HCT116 (cell line): ENCODE data around the gene CRX. TPM values are rescaled to one million over a fixed set of nuclear protein-coding genes. Genes with fewer than 3 reads are reported as not detected.

Source experiments
- ATAC-seq: fragments of 200-7000 bp; cut with Tn5 transposase; 2 replicates; pipeline ENCODE4 v1.9.1; 2020; ENCODE audit warnings: mild to moderate bottlenecking, moderate library complexity
- BruUV-seq: library from RNA; stranded (reverse); fragments of 400-500 nt; replicated peaks from 2 replicates; lab custom pipeline; 2021; lab: Mats Ljungman, UMichigan
- CTCF ChIA-PET: fragments of 300-600 bp; sonication (Branson Sonifier 250); formaldehyde crosslinking; loops from one replicate; lab custom pipeline; 2021; ENCODE audit warnings: antibody characterized with exemption; lab: Charles Lee
- POLR2A ChIA-PET: fragments of 300-600, 350-600 bp; sonication (Branson Sonifier 250); formaldehyde crosslinking; loops from one replicate; lab custom pipeline; 2021; ENCODE audit warnings: antibody characterized with exemption; lab: Charles Lee
- RAD21 ChIA-PET, 2 experiments: fragments of 300-600 bp; sonication (Branson Sonifier 250); formaldehyde crosslinking; loops; one replicate each; lab custom pipeline; 2023; ENCODE audit warnings: low total read pairs in 2 of 2; ENCODE audit not compliant: uncharacterized antibody in 2 of 2, unreplicated experiment in 2 of 2, low non-redundant PET in 1 of 2; lab: Charles Lee
- DNase-seq: peaks from one replicate; pipeline ENCODE4 v3.0.0-alpha.2; 2010; ENCODE audit warnings: low read depth, low spot score
- H2AFZ ChIP-seq: fragments of 200-600 bp; shearing (Covaris generic), sonication (generic); 2 replicates; pipeline ENCODE4 v1.6.1; 2017; ENCODE audit warnings: low read depth, mixed run types, mixed read lengths, antibody characterized with exemption, low read length; ENCODE audit not compliant: poor library complexity, severe bottlenecking
- H3K27ac ChIP-seq: 2 replicates; pipeline ENCODE4 v1.5.1; 2012; ENCODE audit warnings: low read depth, low read length
- H3K27me3 ChIP-seq: fragments of 200-600 bp; sonication (generic); 2 replicates; pipeline ENCODE4 v1.6.1; 2016; ENCODE audit warnings: mixed run types, low read length, mixed read lengths; ENCODE audit not compliant: insufficient read depth
- H3K36me3 ChIP-seq, 2 experiments: fragments of 200-500 bp in 1 of 2; fragments of 200-600 bp in 1 of 2; sonication (Bioruptor generic) in 1 of 2; sonication (generic) in 1 of 2; 2 replicates each; pipeline versions ENCODE4 v1.5.1 to v1.6.1; 2014 to 2016; ENCODE audit warnings: low read length in 2 of 2, inconsistent platforms in 1 of 2, mixed read lengths in 1 of 2, mixed run types in 1 of 2; ENCODE audit not compliant: insufficient read depth in 2 of 2, control insufficient read depth in 1 of 2
- H3K4me1 ChIP-seq, 2 experiments: fragments of 200-600 bp in 1 of 2; sonication (generic) in 1 of 2; 2 replicates each; pipeline versions ENCODE4 v1.5.1 to v1.6.1; 2012 to 2017; ENCODE audit warnings: low read length in 2 of 2, inconsistent platforms in 1 of 2, mild to moderate bottlenecking in 1 of 2, mixed read lengths in 1 of 2, mixed run types in 1 of 2, moderate library complexity in 1 of 2; ENCODE audit not compliant: insufficient read depth in 2 of 2, control insufficient read depth in 1 of 2
- H3K4me2 ChIP-seq: fragments of 200-600 bp; sonication (generic); 2 replicates; pipeline ENCODE4 v1.6.1; 2017; ENCODE audit warnings: mixed run types, low read length, mixed read lengths
- H3K4me3 ChIP-seq, 2 experiments: fragments of 200-600 bp in 1 of 2; sonication (generic) in 1 of 2; replicated peaks in 1 of 2; 2 replicates each; pipeline ENCODE4 v1.5.1; 2011 to 2016; ENCODE audit warnings: low read length in 2 of 2, control low read depth in 1 of 2, low read depth in 1 of 2, mild to moderate bottlenecking in 1 of 2, mixed read lengths in 1 of 2, mixed run types in 1 of 2
- H3K79me2 ChIP-seq: fragments of 200-600 bp; sonication (generic); 2 replicates; pipeline ENCODE4 v1.6.1; 2017; ENCODE audit warnings: mild to moderate bottlenecking, mixed run types, low read length, moderate library complexity, mixed read lengths; ENCODE audit not compliant: insufficient read depth
- H3K9ac ChIP-seq: fragments of 200-600 bp; sonication (generic); 2 replicates; pipeline ENCODE4 v1.6.1; 2016; ENCODE audit warnings: low read length, mixed read lengths
- H3K9me2 ChIP-seq: fragments of 200-600 bp; sonication (generic), shearing (Covaris generic); 2 replicates; pipeline ENCODE4 v1.6.1; 2017; ENCODE audit warnings: mixed run types, mild to moderate bottlenecking, moderate library complexity; ENCODE audit not compliant: insufficient read depth
- H3K9me3 ChIP-seq, 2 experiments: fragments of 200-500 bp in 1 of 2; fragments of 200-600 bp in 1 of 2; sonication (Bioruptor generic) in 1 of 2; sonication (generic) in 1 of 2; 2 replicates each; pipeline ENCODE4 v1.6.1; 2014 to 2017; ENCODE audit warnings: low read length in 2 of 2, mixed read lengths in 2 of 2, inconsistent platforms in 1 of 2, low read depth in 1 of 2, mild to moderate bottlenecking in 1 of 2, mixed run types in 1 of 2, moderate library complexity in 1 of 2; ENCODE audit not compliant: control insufficient read depth in 1 of 2, insufficient read depth in 1 of 2
- H4K20me1 ChIP-seq: fragments of 200-600 bp; sonication (generic), shearing (Covaris generic); 2 replicates; pipeline ENCODE4 v1.6.1; 2017; ENCODE audit warnings: mixed run types, mild to moderate bottlenecking, moderate library complexity; ENCODE audit not compliant: insufficient read depth
- ATF3 ChIP-seq: IDR thresholded peaks from 2 replicates; pipeline ENCODE4 v1.6.1; 2012
- CBX3 ChIP-seq: IDR thresholded peaks from 2 replicates; pipeline ENCODE4 v1.6.1; 2012; ENCODE audit warnings: low read depth
- CEBPB ChIP-seq: IDR thresholded peaks from 2 replicates; pipeline ENCODE4 v1.6.1; 2012; ENCODE audit warnings: low read depth
- CTCF ChIP-seq, 3 experiments: fragments of 200-600 bp in 1 of 3; sonication (generic) in 1 of 3; IDR thresholded peaks in 2 of 3; conservative IDR thresholded peaks in 1 of 3; 2 replicates each; pipeline ENCODE4 v1.5.1; 2012 to 2017; ENCODE audit warnings: low read depth in 2 of 3, low read length in 2 of 3, antibody characterized with exemption in 1 of 3, borderline replicate concordance in 1 of 3, control low read depth in 1 of 3, mild to moderate bottlenecking in 1 of 3, mixed read lengths in 1 of 3, mixed run types in 1 of 3, moderate library complexity in 1 of 3; ENCODE audit not compliant: insufficient read depth in 1 of 3
- EGR1 ChIP-seq: IDR thresholded peaks from 2 replicates; pipeline ENCODE4 v1.6.1; 2012; ENCODE audit warnings: low read depth
- ELF1 ChIP-seq: IDR thresholded peaks from 2 replicates; pipeline ENCODE4 v1.6.1; 2012; ENCODE audit warnings: low read depth, borderline replicate concordance
- EZH2 ChIP-seq: fragments of 200-600 bp; sonication (generic); IDR thresholded peaks from 2 replicates; pipeline ENCODE4 v1.6.1; 2017; ENCODE audit warnings: antibody characterized with exemption, mixed run types
- EZH2phosphoT487 ChIP-seq: fragments of 200-600 bp; IDR thresholded peaks from 2 replicates; pipeline ENCODE4 v1.6.1; 2018; ENCODE audit warnings: antibody characterized with exemption, borderline replicate concordance
- FOSL1 ChIP-seq: IDR thresholded peaks from 2 replicates; pipeline ENCODE4 v1.6.1; 2012; ENCODE audit warnings: low read depth
- JUND ChIP-seq: IDR thresholded peaks from 2 replicates; pipeline ENCODE4 v1.6.1; 2012
- POLR2AphosphoS5 ChIP-seq: IDR thresholded peaks from 2 replicates; pipeline ENCODE4 v1.6.1; 2011; ENCODE audit warnings: mild to moderate bottlenecking, low read depth, low read length, moderate library complexity
- RAD21 ChIP-seq: IDR thresholded peaks from 2 replicates; pipeline ENCODE4 v1.6.1; 2012; ENCODE audit warnings: low read depth, mild to moderate bottlenecking
- SIN3A ChIP-seq: IDR thresholded peaks from 2 replicates; pipeline ENCODE4 v1.6.1; 2012; ENCODE audit warnings: low read depth
- SP1 ChIP-seq: IDR thresholded peaks from 2 replicates; pipeline ENCODE4 v1.6.1; 2012; ENCODE audit warnings: low read depth
- SRF ChIP-seq: IDR thresholded peaks from 2 replicates; pipeline ENCODE4 v1.6.1; 2012; ENCODE audit warnings: low read depth
- TCF7L2 ChIP-seq: IDR thresholded peaks from 2 replicates; pipeline ENCODE4 v1.7.0; 2011; ENCODE audit warnings: borderline replicate concordance, inconsistent platforms; ENCODE audit not compliant: insufficient read depth, insufficient read length; ENCODE audit errors: extremely low read depth
- YY1 ChIP-seq: IDR thresholded peaks from 2 replicates; pipeline ENCODE4 v1.6.1; 2011; ENCODE audit warnings: low read length, low read depth, moderate library complexity, mild to moderate bottlenecking; ENCODE audit not compliant: insufficient replicate concordance; ENCODE audit errors: extremely low read depth
- ZBTB33 ChIP-seq: IDR thresholded peaks from 2 replicates; pipeline ENCODE4 v1.6.1; 2011; ENCODE audit warnings: mild to moderate bottlenecking, low read length, moderate library complexity; ENCODE audit not compliant: insufficient replicate concordance; ENCODE audit errors: extremely low read depth
- ZFX ChIP-seq: fragments of 450-650 bp; IDR thresholded peaks from 2 replicates; pipeline ENCODE4 v1.6.1; 2017
- intact Hi-C: fragments of 100-400 bp; cut with micrococcal nuclease; formaldehyde crosslinking; loops from 2 replicates; pipeline ENCODE4 v1.10.0; 2022
- total RNA-seq: library from RNA; stranded (reverse); gene quantifications from one replicate; pipeline ENCODE4 v1.2.1, GENCODE V29; 2021; ENCODE audit not compliant: unreplicated experiment

CRX gene
- total RNA-seq, 1 experiment from 2014 or later = not detected

GRCh38 chr19:47797996-47798903 lies 23.5 kb upstream of the CRX start:
- Histone ChIP-seq H3K27ac (no peak overlapping the region), H3K79me2 (no peaks in the 10 kb centered on the region), H3K4me2 (no peak overlapping the region), H2AFZ (no peak overlapping the region), H3K36me3 (no peaks in the 10 kb centered on the region), H3K9ac (no peak overlapping the region), H3K27me3 (no peaks in the 10 kb centered on the region), H3K9me3 (no peaks in the 10 kb centered on the region), H3K4me1 (no peaks in the 10 kb centered on the region; a peak in 3 of 4 replicates), H4K20me1 (no peaks in the 10 kb centered on the region), H3K9me2 (no peaks in the 10 kb centered on the region), H3K4me3 (no peak overlapping the region)
- ChIA-PET CTCF (no interaction called here), RAD21 (interaction anchor here in 1 of 2 experiments (0.6 kb wide), 1 partner anchor 31 kb away, joined by 4 read pairs; no protein-coding TSS in a partner anchor), POLR2A (interaction anchor here (0.6 kb wide), 1 partner anchor 200 kb away, joined by 4 read pairs; no protein-coding TSS in a partner anchor)
- DNase-seq (no peak), ATAC-seq (peak; percentile 22; the same call in 1 of the 2 replicates)
- TF ChIP-seq CBX3 (no peak), ATF3 (no peak), TCF7L2 (no peak), FOSL1 (no peak), CEBPB (no peak), CTCF (IDR thresholded peaks at IDR 0.05 in 2 of 3, conservative IDR thresholded peaks at IDR 0.05 in 1 of 3; ENCODE audit: borderline replicate concordance in 1 of 3, insufficient read depth in 1 of 3, low read depth in 2 of 3, low read length in 2 of 3) (no peak), EZH2 (no peak), RAD21 (no peak), ZFX (no peak), SIN3A (no peak), SRF (no peak), ELF1 (no peak), YY1 (no peak), EZH2phosphoT487 (no peak), POLR2AphosphoS5 (no peak), JUND (no peak), EGR1 (no peak), SP1 (no peak), ZBTB33 (no peak)
- intact Hi-C loops = no loop called here
- no TSS peak for BruUV-seq
